ENCODE results near the gene CMBL. TPM values are rescaled to one million over a fixed set of nuclear protein-coding genes. Genes with fewer than 3 reads are reported as not detected.

CMBL gene
- total and polyA plus RNA-seq, 2 of the 13 experiments (the other 11 are each of a cell fraction or from before 2014, with no cell fraction given), result 11.5 to 17.0 TPM

DNA sequence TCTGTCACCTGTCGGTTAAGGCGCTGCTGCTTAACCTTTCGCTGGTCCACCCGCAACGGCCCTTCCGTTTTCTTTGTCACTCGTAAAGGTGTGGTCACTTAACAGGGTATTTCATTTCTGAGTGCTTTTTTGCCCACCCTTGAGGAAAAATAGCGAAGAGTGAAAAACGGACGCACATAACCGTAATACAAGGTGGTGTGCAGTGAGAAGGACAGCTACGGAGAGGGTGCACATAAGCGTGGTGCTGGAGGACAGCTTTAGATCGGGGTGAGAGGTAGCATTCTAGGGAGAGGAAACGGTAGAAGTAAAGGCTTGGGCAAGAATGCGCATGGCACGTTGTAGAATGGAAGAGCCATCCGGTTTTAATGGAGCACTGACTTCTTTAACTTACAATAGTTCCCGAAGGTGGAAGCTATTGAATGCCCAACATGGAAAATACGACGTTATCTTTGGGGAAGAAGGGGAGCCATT lies 56.9 kb downstream of the CMBL start (continued):
- TF ChIP-seq, protein P1, sequence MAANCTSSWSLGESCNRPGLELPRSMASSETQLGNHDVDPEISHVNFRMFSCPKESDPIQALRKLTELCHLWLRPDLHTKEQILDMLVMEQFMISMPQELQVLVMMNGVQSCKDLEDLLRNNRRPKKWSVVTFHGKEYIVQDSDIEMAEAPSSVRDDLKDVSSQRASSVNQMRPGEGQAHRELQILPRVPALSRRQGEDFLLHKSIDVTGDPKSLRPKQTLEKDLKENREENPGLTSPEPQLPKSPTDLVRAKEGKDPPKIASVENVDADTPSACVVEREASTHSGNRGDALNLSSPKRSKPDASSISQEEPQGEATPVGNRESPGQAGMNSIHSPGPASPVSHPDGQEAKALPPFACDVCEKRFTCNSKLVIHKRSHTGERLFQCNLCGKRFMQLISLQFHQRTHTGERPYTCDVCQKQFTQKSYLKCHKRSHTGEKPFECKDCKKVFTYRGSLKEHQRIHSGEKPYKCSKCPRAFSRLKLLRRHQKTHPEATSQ (CRISPR knock-in tag; IDR thresholded peaks at IDR 0.05; ENCODE audit: borderline replicate concordance), result no peak
- TF ChIP-seq, protein P2, sequence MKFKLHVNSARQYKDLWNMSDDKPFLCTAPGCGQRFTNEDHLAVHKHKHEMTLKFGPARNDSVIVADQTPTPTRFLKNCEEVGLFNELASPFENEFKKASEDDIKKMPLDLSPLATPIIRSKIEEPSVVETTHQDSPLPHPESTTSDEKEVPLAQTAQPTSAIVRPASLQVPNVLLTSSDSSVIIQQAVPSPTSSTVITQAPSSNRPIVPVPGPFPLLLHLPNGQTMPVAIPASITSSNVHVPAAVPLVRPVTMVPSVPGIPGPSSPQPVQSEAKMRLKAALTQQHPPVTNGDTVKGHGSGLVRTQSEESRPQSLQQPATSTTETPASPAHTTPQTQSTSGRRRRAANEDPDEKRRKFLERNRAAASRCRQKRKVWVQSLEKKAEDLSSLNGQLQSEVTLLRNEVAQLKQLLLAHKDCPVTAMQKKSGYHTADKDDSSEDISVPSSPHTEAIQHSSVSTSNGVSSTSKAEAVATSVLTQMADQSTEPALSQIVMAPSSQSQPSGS (CRISPR knock-in tag; IDR thresholded peaks at IDR 0.05), result no peak
- no peak for TF ChIP-seq RFX3 (CRISPR knock-in tag; IDR thresholded peaks at IDR 0.05)
- no peak for TF ChIP-seq MXD3 (CRISPR knock-in tag; IDR thresholded peaks at IDR 0.05)
- no peak for TF ChIP-seq TCF12 (IDR thresholded peaks at IDR 0.05)
- TF ChIP-seq TCF12 (CRISPR knock-in tag; IDR thresholded peaks at IDR 0.05), result no peak
- no peak for TF ChIP-seq PHB2 (IDR thresholded peaks at IDR 0.05; ENCODE audit: partially characterized antibody)
- no peak for TF ChIP-seq GRHL1 (CRISPR knock-in tag; conservative IDR thresholded peaks at IDR 0.05)
- peak; percentile 69; the same call in 1 of the 2 replicates for TF ChIP-seq ZBTB42 (CRISPR knock-in tag; IDR thresholded peaks at IDR 0.05)
- TF ChIP-seq, protein P3, sequence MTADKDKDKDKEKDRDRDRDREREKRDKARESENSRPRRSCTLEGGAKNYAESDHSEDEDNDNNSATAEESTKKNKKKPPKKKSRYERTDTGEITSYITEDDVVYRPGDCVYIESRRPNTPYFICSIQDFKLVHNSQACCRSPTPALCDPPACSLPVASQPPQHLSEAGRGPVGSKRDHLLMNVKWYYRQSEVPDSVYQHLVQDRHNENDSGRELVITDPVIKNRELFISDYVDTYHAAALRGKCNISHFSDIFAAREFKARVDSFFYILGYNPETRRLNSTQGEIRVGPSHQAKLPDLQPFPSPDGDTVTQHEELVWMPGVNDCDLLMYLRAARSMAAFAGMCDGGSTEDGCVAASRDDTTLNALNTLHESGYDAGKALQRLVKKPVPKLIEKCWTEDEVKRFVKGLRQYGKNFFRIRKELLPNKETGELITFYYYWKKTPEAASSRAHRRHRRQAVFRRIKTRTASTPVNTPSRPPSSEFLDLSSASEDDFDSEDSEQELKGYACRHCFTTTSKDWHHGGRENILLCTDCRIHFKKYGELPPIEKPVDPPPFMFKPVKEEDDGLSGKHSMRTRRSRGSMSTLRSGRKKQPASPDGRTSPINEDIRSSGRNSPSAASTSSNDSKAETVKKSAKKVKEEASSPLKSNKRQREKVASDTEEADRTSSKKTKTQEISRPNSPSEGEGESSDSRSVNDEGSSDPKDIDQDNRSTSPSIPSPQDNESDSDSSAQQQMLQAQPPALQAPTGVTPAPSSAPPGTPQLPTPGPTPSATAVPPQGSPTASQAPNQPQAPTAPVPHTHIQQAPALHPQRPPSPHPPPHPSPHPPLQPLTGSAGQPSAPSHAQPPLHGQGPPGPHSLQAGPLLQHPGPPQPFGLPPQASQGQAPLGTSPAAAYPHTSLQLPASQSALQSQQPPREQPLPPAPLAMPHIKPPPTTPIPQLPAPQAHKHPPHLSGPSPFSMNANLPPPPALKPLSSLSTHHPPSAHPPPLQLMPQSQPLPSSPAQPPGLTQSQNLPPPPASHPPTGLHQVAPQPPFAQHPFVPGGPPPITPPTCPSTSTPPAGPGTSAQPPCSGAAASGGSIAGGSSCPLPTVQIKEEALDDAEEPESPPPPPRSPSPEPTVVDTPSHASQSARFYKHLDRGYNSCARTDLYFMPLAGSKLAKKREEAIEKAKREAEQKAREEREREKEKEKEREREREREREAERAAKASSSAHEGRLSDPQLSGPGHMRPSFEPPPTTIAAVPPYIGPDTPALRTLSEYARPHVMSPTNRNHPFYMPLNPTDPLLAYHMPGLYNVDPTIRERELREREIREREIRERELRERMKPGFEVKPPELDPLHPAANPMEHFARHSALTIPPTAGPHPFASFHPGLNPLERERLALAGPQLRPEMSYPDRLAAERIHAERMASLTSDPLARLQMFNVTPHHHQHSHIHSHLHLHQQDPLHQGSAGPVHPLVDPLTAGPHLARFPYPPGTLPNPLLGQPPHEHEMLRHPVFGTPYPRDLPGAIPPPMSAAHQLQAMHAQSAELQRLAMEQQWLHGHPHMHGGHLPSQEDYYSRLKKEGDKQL (CRISPR knock-in tag; IDR thresholded peaks at IDR 0.05; ENCODE audit: low read depth), result no peak
- no peak for TF ChIP-seq NCOR1 (IDR thresholded peaks at IDR 0.05; ENCODE audit: borderline replicate concordance, low read length)
- TF ChIP-seq ZFAT (CRISPR knock-in tag; conservative IDR thresholded peaks at IDR 0.05), result no peak
- no peak for TF ChIP-seq CEBPZ (IDR thresholded peaks at IDR 0.05; ENCODE audit: low read length)
- no peak for TF ChIP-seq KDM5B (CRISPR knock-in tag; IDR thresholded peaks at IDR 0.05; ENCODE audit: borderline replicate concordance)
- TF ChIP-seq RBM39 (IDR thresholded peaks at IDR 0.05; ENCODE audit: low read depth, low read length, poor library complexity, severe bottlenecking), result peak; percentile 9
- no peak for TF ChIP-seq ZNF550 (CRISPR knock-in tag; IDR thresholded peaks at IDR 0.05; ENCODE audit: borderline replicate concordance)

Measured in HepG2 (cell line).